ENCODE results near the gene RTEL1.
A peak's percentile ranks its signal among the peaks of the same experiment; 100 is the strongest.
"Not testable (repeated sequence)": the region's sequence is repeated elsewhere in the genome, so short reads cannot be mapped to it uniquely, and the experiment has no call there.

Gene RTEL1

GRCh38 chr20:63633732-63634131 lies 24.4 kb upstream of the RTEL1 start:
- TF ChIP-seq MYC (IDR thresholded peaks at IDR 0.05; ENCODE audit: low read depth, low read length) = no peak
- TF ChIP-seq, protein P1, sequence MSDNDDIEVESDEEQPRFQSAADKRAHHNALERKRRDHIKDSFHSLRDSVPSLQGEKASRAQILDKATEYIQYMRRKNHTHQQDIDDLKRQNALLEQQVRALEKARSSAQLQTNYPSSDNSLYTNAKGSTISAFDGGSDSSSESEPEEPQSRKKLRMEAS (IDR thresholded peaks at IDR 0.05; ENCODE audit: low read depth, low read length) = no peak
- TF ChIP-seq POLR2A (IDR thresholded peaks at IDR 0.05; ENCODE audit: extremely low read depth, insufficient read length) = no peak
- TF ChIP-seq CTCF (IDR thresholded peaks at IDR 0.05; ENCODE audit: low read depth, low read length) = no peak
- DNase-seq (ENCODE audit: low read depth) = no peak
- no peak overlapping the region for H3K4me3 ChIP-seq (ENCODE audit: low read depth, low read length)

GRCh38 chr20:63635431-63636141 lies 22.5 kb upstream of the RTEL1 start:
- peak; percentile 93 for DNase-seq (ENCODE audit: low read depth)
- no peak overlapping the region for H3K4me3 ChIP-seq (ENCODE audit: low read depth, low read length)
- TF ChIP-seq, protein P1 (IDR thresholded peaks at IDR 0.05; ENCODE audit: low read depth, low read length) = peak; percentile 90
- no peak for TF ChIP-seq CTCF (IDR thresholded peaks at IDR 0.05; ENCODE audit: low read depth, low read length)
- TF ChIP-seq MYC (IDR thresholded peaks at IDR 0.05; ENCODE audit: low read depth, low read length) = peak; percentile 88

- DNase-seq (ENCODE audit: low read depth) = no peak
- H3K4me3 ChIP-seq (ENCODE audit: low read depth, low read length) = no peak overlapping the region
- TF ChIP-seq, protein P1 (IDR thresholded peaks at IDR 0.05; ENCODE audit: low read depth, low read length) = no peak
- no peak for TF ChIP-seq CTCF (IDR thresholded peaks at IDR 0.05; ENCODE audit: low read depth, low read length)
- no peak for TF ChIP-seq MYC (IDR thresholded peaks at IDR 0.05; ENCODE audit: low read depth, low read length)
- TF ChIP-seq POLR2A (IDR thresholded peaks at IDR 0.05; ENCODE audit: extremely low read depth, insufficient read length) = no peak
Measured at GRCh38 chr20:63636752-63637628, 21.1 kb upstream of the RTEL1 start.

DNA sequence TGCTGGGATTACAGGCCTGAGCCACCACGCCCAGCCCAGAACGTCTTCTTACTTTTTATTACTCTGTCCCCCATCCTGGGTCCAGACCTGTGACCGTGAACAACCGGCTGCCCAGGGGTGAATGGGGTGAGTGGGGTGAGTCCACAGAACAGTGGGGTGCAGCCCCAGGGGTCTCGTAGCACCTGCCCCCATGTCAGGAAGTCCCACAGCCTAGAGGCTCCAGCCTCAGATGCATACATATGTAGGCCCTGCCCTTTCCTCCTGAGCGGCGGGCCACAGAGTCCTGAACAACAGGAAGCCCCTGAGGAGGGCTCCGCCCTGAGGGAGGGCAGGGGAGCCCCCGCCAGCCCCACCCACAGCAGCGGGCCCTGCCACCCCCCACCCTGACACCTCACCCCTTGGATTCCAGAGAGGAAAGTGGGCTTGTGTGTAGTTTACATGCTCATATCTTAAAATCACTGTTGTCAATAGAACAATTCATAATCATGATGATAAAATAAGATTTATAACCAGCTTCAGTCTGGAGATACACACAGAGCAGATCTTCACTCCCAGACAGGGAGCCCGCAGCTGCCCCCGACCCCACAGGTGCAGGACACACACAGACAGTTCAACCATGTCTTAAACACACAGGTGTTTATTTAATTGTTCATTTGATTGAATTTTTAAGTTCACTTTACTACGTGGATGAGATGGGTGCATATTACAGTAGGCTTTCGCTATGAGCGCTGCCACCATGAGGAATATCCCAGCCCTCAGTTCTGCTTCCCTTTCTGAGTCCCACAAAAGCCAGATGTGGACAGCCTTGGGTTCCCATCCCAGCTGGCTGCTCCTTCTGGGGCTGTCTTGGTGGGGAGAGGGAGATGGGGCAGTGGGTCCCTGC lies 18.8 kb upstream of the RTEL1 start:
- no peak overlapping the region for H3K4me3 ChIP-seq (ENCODE audit: low read depth, low read length)
- no peak for DNase-seq (ENCODE audit: low read depth)
- TF ChIP-seq CTCF (IDR thresholded peaks at IDR 0.05; ENCODE audit: low read depth, low read length) = no peak
- TF ChIP-seq, protein P1 (IDR thresholded peaks at IDR 0.05; ENCODE audit: low read depth, low read length) = no peak
- TF ChIP-seq POLR2A (IDR thresholded peaks at IDR 0.05; ENCODE audit: extremely low read depth, insufficient read length) = no peak
- TF ChIP-seq MYC (IDR thresholded peaks at IDR 0.05; ENCODE audit: low read depth, low read length) = no peak

GRCh38 chr20:63640086-63640485 lies 18.0 kb upstream of the RTEL1 start:
- DNase-seq (ENCODE audit: low read depth) = no peak
- TF ChIP-seq CTCF (IDR thresholded peaks at IDR 0.05; ENCODE audit: low read depth, low read length) (no peak), POLR2A (IDR thresholded peaks at IDR 0.05; ENCODE audit: extremely low read depth, insufficient read length) (no peak), MYC (IDR thresholded peaks at IDR 0.05; ENCODE audit: low read depth, low read length) (no peak)
- TF ChIP-seq, protein P1 (IDR thresholded peaks at IDR 0.05; ENCODE audit: low read depth, low read length) = no peak
- no peak overlapping the region for H3K4me3 ChIP-seq (ENCODE audit: low read depth, low read length)

DNA sequence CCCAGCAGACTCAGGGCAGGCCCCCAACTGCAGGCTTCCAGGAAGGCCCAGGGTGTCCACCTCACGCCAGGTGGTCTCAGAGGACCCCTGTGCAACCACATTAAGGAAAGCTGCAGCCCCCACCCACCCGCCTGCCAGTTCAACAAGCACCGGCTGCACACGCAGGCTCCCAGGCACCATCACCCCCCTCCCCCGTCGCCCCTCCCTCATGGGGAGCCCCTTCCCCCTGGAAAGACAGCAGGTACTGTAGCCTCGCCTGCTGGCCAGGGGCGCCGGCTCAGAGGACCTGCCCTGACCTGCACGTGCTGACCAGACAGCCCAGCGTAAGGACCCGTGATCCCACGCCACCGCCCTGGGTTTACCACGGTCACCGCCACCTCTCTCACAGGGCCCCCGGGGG lies 17.4 kb upstream of the RTEL1 start:
- DNase-seq (ENCODE audit: low read depth) = not testable (repeated sequence)

More for the DNA sequence above, 17.4 kb upstream of the RTEL1 start:
- H3K4me3 ChIP-seq (ENCODE audit: low read depth, low read length) = not testable (repeated sequence)

Measured in NB4 (cell line).